B cell (primary cell): Measurements from ENCODE around the gene NFIC.

Source experiments
- CTCF ChIP-seq: fragments of 200-600 bp; IDR thresholded peaks from one replicate; pipeline ENCODE4 v1.8.0; 2022; ENCODE audit warnings: antibody characterized with exemption, mild to moderate bottlenecking
- EZH2 ChIP-seq: IDR thresholded peaks from 2 replicates; pipeline ENCODE4 v1.6.1; 2012; ENCODE audit warnings: borderline replicate concordance, low read depth, mild to moderate bottlenecking, moderate library complexity, low read length; ENCODE audit not compliant: insufficient read depth, poor library complexity, severe bottlenecking

- no peak for TF ChIP-seq CTCF
- no peak for TF ChIP-seq EZH2
Measured at GRCh38 chr19:3478409-3479176, 112.2 kb downstream of the NFIC start.
